ENCODE results near the gene ALDH1A2.

GRCh38 chr15:57994221-57995049, 71.1 kb downstream of the ALDH1A2 start:
- TF ChIP-seq EZH2 (IDR thresholded peaks at IDR 0.05; ENCODE audit: low read depth), result no peak
- TF ChIP-seq CTCF (conservative IDR thresholded peaks at IDR 0.05), result no peak
